ENCODE data around the gene HOXA3.

Gene HOXA3

GRCh38 chr7:27064661-27065060, 87.7 kb downstream of the HOXA3 start:
- no peak overlapping the region for H3K27ac ChIP-seq
- no peak for TF ChIP-seq ZFX (IDR thresholded peaks at IDR 0.05)
- TF ChIP-seq, protein P1, sequence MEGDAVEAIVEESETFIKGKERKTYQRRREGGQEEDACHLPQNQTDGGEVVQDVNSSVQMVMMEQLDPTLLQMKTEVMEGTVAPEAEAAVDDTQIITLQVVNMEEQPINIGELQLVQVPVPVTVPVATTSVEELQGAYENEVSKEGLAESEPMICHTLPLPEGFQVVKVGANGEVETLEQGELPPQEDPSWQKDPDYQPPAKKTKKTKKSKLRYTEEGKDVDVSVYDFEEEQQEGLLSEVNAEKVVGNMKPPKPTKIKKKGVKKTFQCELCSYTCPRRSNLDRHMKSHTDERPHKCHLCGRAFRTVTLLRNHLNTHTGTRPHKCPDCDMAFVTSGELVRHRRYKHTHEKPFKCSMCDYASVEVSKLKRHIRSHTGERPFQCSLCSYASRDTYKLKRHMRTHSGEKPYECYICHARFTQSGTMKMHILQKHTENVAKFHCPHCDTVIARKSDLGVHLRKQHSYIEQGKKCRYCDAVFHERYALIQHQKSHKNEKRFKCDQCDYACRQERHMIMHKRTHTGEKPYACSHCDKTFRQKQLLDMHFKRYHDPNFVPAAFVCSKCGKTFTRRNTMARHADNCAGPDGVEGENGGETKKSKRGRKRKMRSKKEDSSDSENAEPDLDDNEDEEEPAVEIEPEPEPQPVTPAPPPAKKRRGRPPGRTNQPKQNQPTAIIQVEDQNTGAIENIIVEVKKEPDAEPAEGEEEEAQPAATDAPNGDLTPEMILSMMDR (conservative IDR thresholded peaks at IDR 0.05): no peak

DNA sequence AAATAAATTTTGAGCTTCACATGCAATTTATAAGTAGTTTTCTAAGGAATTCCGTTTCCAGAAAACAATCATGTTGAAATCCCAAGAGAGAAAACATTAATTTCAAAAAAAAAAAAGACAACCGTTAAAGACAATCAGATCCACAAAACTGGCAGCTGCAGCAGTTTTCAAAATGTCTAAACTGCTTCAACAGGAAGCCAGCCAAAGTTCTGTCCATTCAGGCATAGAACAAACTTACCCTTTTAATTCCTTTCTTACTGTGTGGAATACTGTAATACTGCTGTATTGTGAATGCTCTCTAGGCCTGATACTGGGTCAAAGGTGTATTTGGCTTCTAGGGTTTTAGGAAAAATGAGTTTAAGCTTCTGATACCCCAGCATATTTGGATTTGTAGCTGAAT, 88.2 kb downstream of the HOXA3 start:
- no peak overlapping the region for H3K27ac ChIP-seq
- no peak for TF ChIP-seq ZFX (IDR thresholded peaks at IDR 0.05)
- TF ChIP-seq, protein P1 (conservative IDR thresholded peaks at IDR 0.05): no peak

DNA sequence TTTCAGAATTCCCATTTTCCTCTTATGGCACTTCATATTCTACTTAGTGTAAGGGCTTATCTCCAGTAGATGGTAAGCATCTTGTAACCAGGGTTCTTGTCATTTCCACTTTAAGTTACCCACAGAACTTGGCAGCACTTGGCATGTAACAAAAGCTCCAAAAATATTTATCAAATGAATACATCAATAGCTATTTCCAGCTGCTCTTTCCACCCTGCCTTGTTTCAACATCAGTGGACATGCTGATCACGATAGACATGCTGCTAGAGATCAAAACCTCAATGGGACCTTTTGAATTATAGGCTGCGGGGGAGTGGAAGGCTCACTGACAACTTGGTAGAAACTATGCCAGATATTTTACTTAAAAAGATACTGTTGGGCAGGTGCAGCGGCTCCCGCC, 89.4 kb downstream of the HOXA3 start:
- H3K27ac ChIP-seq: no peak overlapping the region
- TF ChIP-seq, protein P1 (conservative IDR thresholded peaks at IDR 0.05): no peak
- TF ChIP-seq ZFX (IDR thresholded peaks at IDR 0.05): no peak
